ENCODE data around the gene LRRC4C. TPM values are rescaled to one million over a fixed set of nuclear protein-coding genes. Genes with fewer than 3 reads are reported as not detected.

The LRRC4C gene
- total RNA-seq, 1 donor from 2014 or later: 16.9 TPM

- Mint-ChIP-seq H3K27ac (no peak overlapping the region), H3K36me3 (peaks cover 5% of the 10 kb centered on the region), H3K9me3 (peaks cover 14% of the 10 kb centered on the region), H3K4me1 (peaks cover 15% of the 10 kb centered on the region), H3K27me3 (ENCODE audit: low read depth) (no peaks in the 10 kb centered on the region), H3K4me3 (no peak overlapping the region)
- no peak for TF ChIP-seq CTCF (IDR thresholded peaks at IDR 0.05; ENCODE audit: unreplicated experiment)
- DNase-seq (ENCODE audit: low spot score in 2 of 2, unreplicated experiment in 2 of 2): no peak
Measured at GRCh38 chr11:40099426-40100161, 1359.9 kb downstream of the LRRC4C start.

GRCh38 chr11:40095446-40095845 is 1364.0 kb downstream of the LRRC4C start:
- Mint-ChIP-seq H3K27me3 (ENCODE audit: low read depth) (no peaks in the 10 kb centered on the region), H3K27ac (no peak overlapping the region), H3K36me3 (no peaks in the 10 kb centered on the region), H3K4me3 (no peak overlapping the region), H3K4me1 (peaks cover 21% of the 10 kb centered on the region), H3K9me3 (no peaks in the 10 kb centered on the region)
- no peak for DNase-seq (ENCODE audit: low spot score in 2 of 2, unreplicated experiment in 2 of 2)
- TF ChIP-seq CTCF (IDR thresholded peaks at IDR 0.05; ENCODE audit: unreplicated experiment): no peak

GRCh38 chr11:40094954-40095353 is 1364.5 kb downstream of the LRRC4C start:
- H3K9me3 Mint-ChIP-seq: no peaks in the 10 kb centered on the region
- no peaks in the 10 kb centered on the region for H3K27me3 Mint-ChIP-seq (ENCODE audit: low read depth)
- TF ChIP-seq CTCF (IDR thresholded peaks at IDR 0.05; ENCODE audit: unreplicated experiment): no peak
- H3K4me1 Mint-ChIP-seq: peaks cover 23% of the 10 kb centered on the region
- no peak overlapping the region for H3K27ac Mint-ChIP-seq
- no peak overlapping the region for H3K4me3 Mint-ChIP-seq
- no peaks in the 10 kb centered on the region for H3K36me3 Mint-ChIP-seq
- no peak for DNase-seq (ENCODE audit: low spot score in 2 of 2, unreplicated experiment in 2 of 2)

GRCh38 chr11:40080434-40080833 is 1379.0 kb downstream of the LRRC4C start:
- no peak overlapping the region for H3K27ac Mint-ChIP-seq
- no peak overlapping the region for H3K4me3 Mint-ChIP-seq
- H3K36me3 Mint-ChIP-seq: no peaks in the 10 kb centered on the region
- no peaks in the 10 kb centered on the region for H3K4me1 Mint-ChIP-seq
- DNase-seq (ENCODE audit: low spot score in 2 of 2, unreplicated experiment in 2 of 2): no peak
- TF ChIP-seq CTCF (IDR thresholded peaks at IDR 0.05; ENCODE audit: unreplicated experiment): no peak
- H3K27me3 Mint-ChIP-seq (ENCODE audit: low read depth): peaks cover 11% of the 10 kb centered on the region
- peaks cover 4% of the 10 kb centered on the region for H3K9me3 Mint-ChIP-seq

Data from mesothelial cell of epicardium (in vitro differentiated cells).